ENCODE results near the gene PXK.
A peak's percentile ranks its signal among the peaks of the same experiment; 100 is the strongest.
"Not testable (repeated sequence)": the region's sequence is repeated elsewhere in the genome, so short reads cannot be mapped to it uniquely, and the experiment has no call there.

PXK gene

DNA sequence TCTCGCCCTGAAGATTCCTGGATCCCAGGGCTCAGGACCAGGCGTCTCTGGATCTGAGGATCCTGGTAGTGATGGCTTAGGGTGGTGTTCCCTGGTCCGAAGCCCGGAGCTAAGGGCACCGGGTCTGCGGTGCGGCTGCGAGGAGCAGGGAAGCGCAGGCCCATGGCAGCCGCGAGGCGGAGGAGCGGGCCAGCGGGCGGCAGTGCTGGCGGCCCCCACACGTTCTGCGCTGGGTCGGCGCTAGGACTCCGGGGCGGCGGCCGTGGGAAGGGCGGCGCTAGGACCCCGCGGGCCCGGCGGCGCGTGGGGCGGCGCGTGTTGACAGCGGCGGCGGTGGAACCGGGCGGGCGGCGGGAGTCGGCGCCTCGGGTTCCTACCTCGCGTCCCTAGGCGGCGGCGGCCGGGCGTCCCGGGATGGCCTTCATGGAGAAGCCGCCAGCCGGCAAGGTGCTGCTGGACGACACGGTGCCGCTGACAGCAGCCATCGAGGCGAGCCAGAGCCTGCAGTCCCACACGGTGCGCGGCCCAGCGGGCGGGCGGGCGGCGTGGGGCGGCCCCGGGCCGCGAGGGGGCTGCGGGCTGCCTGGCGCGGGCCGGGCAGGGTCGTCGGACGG is at the start of gene PXK:
TSS of gene PXK (plus strand) at position 318 of the 614 bp plus-strand sequence. CDS start at position 415, 97 bp downstream.
- DNase-seq (ENCODE audit: low spot score) = peak; percentile 81

DNA sequence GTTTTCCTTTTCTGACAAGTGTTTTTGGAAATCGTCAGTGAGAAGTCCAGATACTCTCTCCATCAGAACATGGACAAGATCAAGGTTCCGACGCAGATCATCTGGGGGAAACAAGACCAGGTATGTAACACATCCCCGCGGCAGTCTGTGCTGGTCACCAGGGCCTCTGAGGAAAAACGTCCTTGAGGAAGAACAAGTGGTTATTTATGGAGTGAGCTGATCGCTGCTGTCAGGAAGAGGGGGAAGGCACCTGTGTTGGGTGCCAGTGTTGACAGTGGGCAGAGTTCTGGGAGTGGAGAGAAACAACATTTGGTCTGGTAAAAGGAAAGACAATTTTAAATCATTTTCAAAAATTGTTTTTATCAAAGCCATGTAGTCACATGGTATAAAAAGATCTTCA is 47.4 kb upstream of the PXK start:
- DNase-seq (ENCODE audit: low spot score) = no peak

GRCh38 chr3:58287354-58287753 is 45.3 kb upstream of the PXK start:
- DNase-seq (ENCODE audit: low spot score) = no peak

DNA sequence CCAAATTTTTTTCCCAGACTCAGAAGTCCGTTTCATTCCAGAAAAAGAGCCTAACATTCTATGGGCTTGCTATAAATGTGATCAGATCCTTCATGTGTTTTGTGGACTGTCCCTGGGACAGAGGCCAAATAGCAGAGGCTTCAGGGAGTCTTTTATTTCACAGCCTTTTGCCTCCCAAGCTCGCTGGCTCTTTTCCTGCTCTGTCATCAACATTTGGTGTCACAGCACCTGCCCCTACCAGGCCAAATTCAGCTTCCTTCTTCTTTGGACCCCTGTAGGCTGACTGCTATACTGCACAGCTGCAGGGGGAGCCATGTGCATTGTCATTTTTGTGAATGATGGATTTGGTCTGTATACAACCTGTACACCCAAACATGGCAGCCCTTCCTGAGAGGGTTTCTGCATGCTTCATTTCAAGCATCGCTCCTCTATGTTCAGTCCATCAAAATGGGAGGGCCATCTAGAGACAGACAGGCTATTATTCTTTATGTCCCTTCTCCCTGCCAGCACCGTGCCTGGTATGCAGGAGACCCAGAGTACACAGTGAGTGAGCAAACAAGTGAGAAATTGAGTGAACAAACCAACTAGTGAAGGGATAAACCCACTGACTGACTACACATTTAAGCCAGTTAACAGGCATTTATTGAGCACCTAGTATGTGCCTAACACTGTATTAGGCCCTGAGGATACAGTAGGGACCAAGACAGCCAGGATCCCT is 44.5 kb upstream of the PXK start:
- no peak for DNase-seq (ENCODE audit: low spot score)

DNA sequence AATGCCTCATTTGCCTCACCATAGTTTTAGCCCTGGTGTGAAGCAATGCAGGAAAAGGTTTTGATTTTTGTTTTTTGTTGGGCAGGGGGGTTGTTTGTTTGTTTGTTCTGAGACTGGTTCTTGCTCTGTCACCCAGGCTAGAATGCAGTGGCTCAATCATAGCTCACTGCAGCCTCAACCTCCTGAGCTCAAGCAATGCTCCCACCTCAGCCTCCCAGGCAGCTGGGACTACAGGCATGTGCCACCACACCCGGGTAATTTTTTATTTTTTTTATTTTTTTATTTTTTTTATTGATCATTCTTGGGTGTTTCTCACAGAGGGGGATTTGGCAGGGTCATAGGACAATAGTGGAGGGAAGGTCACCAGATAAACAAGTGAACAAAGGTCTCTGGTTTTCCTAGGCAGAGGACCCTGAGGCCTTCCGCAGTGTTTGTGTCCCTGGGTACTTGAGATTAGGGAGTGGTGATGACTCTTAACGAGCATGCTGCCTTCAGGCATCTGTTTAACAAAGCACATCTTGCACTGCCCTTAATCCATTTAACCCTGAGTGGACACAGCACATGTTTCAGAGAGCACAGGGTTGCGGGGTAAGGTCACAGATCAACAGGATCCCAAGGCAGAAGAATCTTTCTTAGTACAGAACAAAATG is 43.6 kb upstream of the PXK start:
- not testable (repeated sequence) for DNase-seq (ENCODE audit: low spot score)

DNA sequence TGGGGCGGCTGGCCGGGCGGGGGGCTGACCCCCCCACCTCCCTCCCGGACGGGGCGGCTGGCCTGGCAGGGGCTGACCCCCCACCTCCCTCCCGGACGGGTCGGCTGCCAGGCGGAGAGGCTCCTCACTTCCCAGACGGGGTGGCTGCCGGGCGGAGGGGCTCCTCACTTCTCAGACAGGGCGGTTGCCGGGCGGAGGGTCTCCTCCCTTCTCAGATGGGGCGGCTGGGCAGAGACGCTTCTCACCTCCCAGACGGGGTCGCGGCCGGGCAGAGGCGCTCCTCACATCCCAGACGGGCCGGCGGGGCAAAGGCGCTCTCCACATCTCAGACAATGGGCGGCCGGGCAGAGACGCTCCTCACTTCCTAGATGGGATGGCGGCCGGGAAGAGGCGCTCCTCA is 42.2 kb upstream of the PXK start:
- DNase-seq (ENCODE audit: low spot score) = not testable (repeated sequence)

- DNase-seq (ENCODE audit: low spot score) = no peak
These were observed 40.9 kb upstream of the PXK start for GRCh38 chr3:58291671-58292338.

DNA sequence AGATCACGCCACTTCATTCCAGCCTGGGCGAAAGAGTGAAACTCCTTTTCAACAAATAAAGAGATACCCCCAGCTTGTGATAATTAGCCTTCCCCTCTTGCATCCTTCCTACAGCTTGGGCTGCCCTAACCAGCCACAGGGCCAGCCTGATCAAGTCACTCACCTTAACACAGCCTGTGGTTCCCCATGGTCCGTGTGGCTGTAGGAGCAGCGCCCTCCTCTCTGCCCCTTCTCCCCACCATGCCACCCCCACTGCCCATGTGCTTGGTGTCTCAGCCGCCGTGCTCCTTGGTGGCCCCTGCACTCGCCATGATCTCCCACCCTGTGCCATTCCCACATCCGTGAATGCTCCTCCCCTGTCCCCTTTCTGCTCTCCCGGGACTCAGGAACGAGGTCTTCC is 39.8 kb upstream of the PXK start:
- DNase-seq (ENCODE audit: low spot score) = no peak

DNA sequence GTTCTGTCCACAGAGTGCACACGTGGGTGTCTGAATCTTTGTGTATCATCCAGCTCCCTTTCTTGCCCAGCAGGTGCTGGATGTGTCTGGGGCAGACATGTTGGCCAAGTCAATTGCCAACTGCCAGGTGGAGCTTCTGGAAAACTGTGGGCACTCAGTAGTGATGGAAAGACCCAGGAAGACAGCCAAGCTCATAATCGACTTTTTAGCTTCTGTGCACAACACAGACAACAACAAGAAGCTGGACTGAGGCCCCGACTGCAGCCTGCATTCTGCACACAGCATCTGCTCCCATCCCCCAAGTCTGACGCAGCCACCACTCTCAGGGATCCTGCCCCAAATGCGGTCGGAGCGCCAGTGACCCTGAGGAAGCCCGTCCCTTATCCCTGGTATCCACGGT is 39.2 kb upstream of the PXK start:
- DNase-seq (ENCODE audit: low spot score) = no peak

- no peak for DNase-seq (ENCODE audit: low spot score)
These were observed 36.4 kb upstream of the PXK start for GRCh38 chr3:58296269-58296668.

DNA sequence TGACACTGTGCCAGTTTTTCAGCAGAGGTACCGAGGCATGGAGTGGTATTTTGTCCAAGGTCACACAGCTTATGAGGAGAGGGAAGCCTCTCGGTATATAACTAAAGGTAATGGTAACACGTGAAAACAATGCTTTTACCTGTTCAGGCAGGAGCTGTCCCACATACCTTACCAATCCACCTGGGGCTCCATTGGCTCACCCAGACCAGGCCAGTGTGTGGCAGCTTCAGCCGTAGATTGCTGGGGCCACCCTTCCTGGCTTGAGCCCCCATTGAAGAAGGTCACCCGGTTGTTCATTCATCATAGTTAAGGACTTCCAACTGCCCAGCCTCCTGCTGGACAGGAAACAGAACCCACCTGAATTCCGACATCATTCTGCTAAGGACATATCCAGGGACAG is 35.8 kb upstream of the PXK start:
- DNase-seq (ENCODE audit: low spot score) = no peak

- DNase-seq (ENCODE audit: low spot score) = no peak
These were observed 34.5 kb upstream of the PXK start for GRCh38 chr3:58298190-58298589.

GRCh38 chr3:58299075-58299474 is 33.6 kb upstream of the PXK start:
- DNase-seq (ENCODE audit: low spot score) = no peak

DNA sequence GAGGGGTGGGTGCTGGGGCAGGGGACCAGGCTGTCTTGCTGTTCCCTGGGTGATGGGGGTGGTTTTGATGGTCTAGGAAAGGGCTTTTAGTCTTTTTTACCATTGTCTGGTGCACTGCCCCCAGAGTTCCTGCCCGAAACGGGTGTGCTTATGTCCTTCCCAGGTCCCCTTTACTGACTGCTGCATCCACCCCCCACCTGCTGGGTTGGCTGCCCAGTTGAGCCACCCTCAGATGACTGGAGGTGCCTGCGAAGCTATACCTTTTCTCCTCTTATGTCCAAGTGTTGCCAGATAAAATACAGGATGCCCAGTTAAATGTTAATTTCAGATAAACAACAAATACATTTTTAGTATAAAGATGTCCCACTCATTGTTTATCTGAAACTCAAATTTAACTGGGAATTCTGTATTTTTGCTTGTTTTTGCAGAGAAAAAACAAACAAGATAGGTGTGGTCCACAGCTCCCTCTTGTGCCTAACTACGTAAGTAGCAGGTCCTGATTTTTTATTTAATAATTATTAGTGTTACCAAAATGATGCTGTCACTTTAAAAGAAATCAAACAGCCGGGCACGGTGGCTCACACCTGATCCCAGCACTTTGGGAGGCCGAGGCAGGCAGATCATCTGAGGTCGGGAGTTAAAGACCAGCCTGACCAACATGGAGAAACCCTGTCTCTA is 32.7 kb upstream of the PXK start:
- peak; percentile 66 for DNase-seq (ENCODE audit: low spot score)

DNA sequence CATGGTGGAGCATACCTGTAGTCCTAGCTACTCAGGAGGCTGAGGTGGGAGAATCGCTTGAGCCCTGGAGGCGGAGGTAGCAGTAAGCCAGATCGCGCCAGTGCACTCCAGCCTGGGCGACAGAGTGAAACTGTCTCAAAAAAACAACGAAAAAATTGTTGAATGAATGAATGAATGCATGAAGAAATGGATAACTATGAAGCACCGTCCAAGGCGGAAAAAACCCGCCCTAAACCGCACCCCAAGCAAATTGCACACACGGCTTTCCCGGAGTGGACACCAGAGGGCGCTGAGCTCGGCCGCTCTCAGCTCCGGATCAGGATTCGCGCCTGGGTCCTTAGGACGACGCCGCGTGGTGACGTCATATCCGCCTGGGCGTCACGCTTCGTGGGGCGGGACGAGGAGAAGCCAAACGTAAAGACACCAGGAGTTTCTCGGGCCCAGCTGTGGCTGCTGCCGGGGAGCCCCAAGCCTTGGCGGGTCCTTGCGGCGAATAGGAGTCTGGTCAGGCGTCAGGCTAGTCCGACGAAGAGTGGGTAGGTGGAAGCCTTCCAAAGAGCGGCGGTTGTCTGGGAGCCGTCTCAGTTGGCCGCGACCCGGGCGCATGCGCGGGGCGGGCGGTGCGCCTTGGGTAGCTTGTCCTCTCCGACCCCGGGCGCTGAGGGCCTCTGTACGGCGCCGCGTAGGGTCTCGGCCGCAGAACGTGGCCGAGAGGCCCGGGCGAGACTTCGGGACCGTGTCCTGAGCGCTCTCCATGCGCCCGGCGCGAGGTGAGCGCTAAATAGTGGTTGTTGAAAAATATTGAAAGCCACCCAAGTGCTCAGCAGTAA is 26.6 kb upstream of the PXK start, which contains the start of the genes HTD2 and RPP14:
TSS of gene HTD2 (plus strand) at position 639 of the 830 bp plus-strand sequence. CDS start 11,094 bp downstream, outside the sequence.
TSS of gene RPP14 (plus strand) at position 364 of the 830 bp plus-strand sequence. CDS start 4,085 bp downstream, outside the sequence.
- peak; percentile 96 for DNase-seq (ENCODE audit: low spot score)

GRCh38 chr3:58307639-58308215 is 25.0 kb upstream of the PXK start:
- peak; percentile 72 for DNase-seq (ENCODE audit: low spot score)

GRCh38 chr3:58308728-58309127 is 24.0 kb upstream of the PXK start:
- no peak for DNase-seq (ENCODE audit: low spot score)

- no peak for DNase-seq (ENCODE audit: low spot score)
These were observed 14.9 kb upstream of the PXK start for GRCh38 chr3:58317811-58318210.

GRCh38 chr3:58321791-58322190 is 10.9 kb upstream of the PXK start:
- DNase-seq (ENCODE audit: low spot score) = no peak

GRCh38 chr3:58322793-58323192 is 9.9 kb upstream of the PXK start:
- no peak for DNase-seq (ENCODE audit: low spot score)
